Measurements from ENCODE around the gene PARD3B.

- TF ChIP-seq POLR2A (IDR thresholded peaks at IDR 0.05; ENCODE audit: low read length) = no peak
- TF ChIP-seq GATA1 (IDR thresholded peaks at IDR 0.05; ENCODE audit: low read depth, low read length) = no peak
Measured at GRCh38 chr2:204944927-204945326, 399.7 kb downstream of the PARD3B start.

Data from erythroblast (primary cell).